ENCODE measurements around the gene FOSL2.

- TF ChIP-seq, protein P1, sequence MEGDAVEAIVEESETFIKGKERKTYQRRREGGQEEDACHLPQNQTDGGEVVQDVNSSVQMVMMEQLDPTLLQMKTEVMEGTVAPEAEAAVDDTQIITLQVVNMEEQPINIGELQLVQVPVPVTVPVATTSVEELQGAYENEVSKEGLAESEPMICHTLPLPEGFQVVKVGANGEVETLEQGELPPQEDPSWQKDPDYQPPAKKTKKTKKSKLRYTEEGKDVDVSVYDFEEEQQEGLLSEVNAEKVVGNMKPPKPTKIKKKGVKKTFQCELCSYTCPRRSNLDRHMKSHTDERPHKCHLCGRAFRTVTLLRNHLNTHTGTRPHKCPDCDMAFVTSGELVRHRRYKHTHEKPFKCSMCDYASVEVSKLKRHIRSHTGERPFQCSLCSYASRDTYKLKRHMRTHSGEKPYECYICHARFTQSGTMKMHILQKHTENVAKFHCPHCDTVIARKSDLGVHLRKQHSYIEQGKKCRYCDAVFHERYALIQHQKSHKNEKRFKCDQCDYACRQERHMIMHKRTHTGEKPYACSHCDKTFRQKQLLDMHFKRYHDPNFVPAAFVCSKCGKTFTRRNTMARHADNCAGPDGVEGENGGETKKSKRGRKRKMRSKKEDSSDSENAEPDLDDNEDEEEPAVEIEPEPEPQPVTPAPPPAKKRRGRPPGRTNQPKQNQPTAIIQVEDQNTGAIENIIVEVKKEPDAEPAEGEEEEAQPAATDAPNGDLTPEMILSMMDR (IDR thresholded peaks at IDR 0.05 in 2 of 3, conservative IDR thresholded peaks at IDR 0.05 in 1 of 3; ENCODE audit: control insufficient read depth in 2 of 3, extremely low read depth in 1 of 3, insufficient read depth in 1 of 3, low read depth in 3 of 3, low read length in 3 of 3) = no peak
- TF ChIP-seq SMARCA5 (IDR thresholded peaks at IDR 0.05) = no peak
- no peak for TF ChIP-seq YY1 (IDR thresholded peaks at IDR 0.05; ENCODE audit: low read depth, low read length)
- TF ChIP-seq SIN3A (IDR thresholded peaks at IDR 0.05; ENCODE audit: low read depth, low read length) = no peak
- TF ChIP-seq TARDBP (IDR thresholded peaks at IDR 0.05; ENCODE audit: borderline replicate concordance) = no peak
- no peak for TF ChIP-seq STAT3 (IDR thresholded peaks at IDR 0.05; ENCODE audit: low read depth, low read length)
- no peak for TF ChIP-seq SREBF2 (IDR thresholded peaks at IDR 0.05; ENCODE audit: low read length)
- no peak for TF ChIP-seq BMI1 (IDR thresholded peaks at IDR 0.05; ENCODE audit: borderline replicate concordance)
- TF ChIP-seq POLR2AphosphoS5 (IDR thresholded peaks at IDR 0.05; ENCODE audit: low read length) = no peak
- no peak for TF ChIP-seq EZH2 (IDR thresholded peaks at IDR 0.05; ENCODE audit: borderline replicate concordance, control insufficient read depth, low read depth, low read length)
- no peak for TF ChIP-seq ZNF24 (IDR thresholded peaks at IDR 0.05)
These were observed 16.7 kb upstream of the FOSL2 start for GRCh38 chr2:28375742-28376631.

All from GM12878 (cell line).